Psoas muscle (tissue), 8 donors: ENCODE measurements around the gene TSPAN7. TPM values are rescaled to one million over a fixed set of nuclear protein-coding genes. Genes with fewer than 3 reads are reported as not detected.

Experiments used
- ATAC-seq, 4 donors: fragments of 200-7000 bp; cut with Tn5 transposase; one replicate each; pipeline ENCODE4 v1.9.1; 2020; ENCODE audit warnings: moderate library complexity in 3 of 4, mild to moderate bottlenecking in 2 of 4
- DNase-seq, 2 donors: peaks; one replicate each; pipeline ENCODE4 v3.0.0-alpha.2; 2020
- H3K27ac ChIP-seq: fragments of 200-600 bp; one replicate; pipeline ENCODE4 v1.8.0; 2022
- H3K27me3 ChIP-seq, 3 donors: fragments of 200-600 bp in 1 of 3; one replicate each; pipeline versions ENCODE4 v1.6.1 to v1.8.0; 2013 to 2022; ENCODE audit warnings: low read length in 2 of 3, mild to moderate bottlenecking in 2 of 3, moderate library complexity in 1 of 3; ENCODE audit not compliant: insufficient read depth in 3 of 3
- H3K36me3 ChIP-seq, 2 donors: fragments of 200-600 bp in 1 of 2; one replicate each; pipeline versions ENCODE4 v1.6.1 to v1.8.0; 2013 to 2022; ENCODE audit warnings: low read depth in 1 of 2, mild to moderate bottlenecking in 1 of 2, moderate library complexity in 1 of 2; ENCODE audit not compliant: insufficient read depth in 1 of 2
- H3K4me1 ChIP-seq: fragments of 200-600 bp; one replicate; pipeline ENCODE4 v1.8.0; 2022
- H3K4me3 ChIP-seq: fragments of 200-600 bp; one replicate; pipeline ENCODE4 v1.8.0; 2022; ENCODE audit warnings: mild to moderate bottlenecking
- H3K9me3 ChIP-seq: fragments of 200-600 bp; one replicate; pipeline ENCODE4 v1.8.0; 2022
- CTCF ChIP-seq: fragments of 200-600 bp; IDR thresholded peaks from one replicate; pipeline ENCODE4 v1.8.0; 2022; ENCODE audit warnings: antibody characterized with exemption
- WGBS, 3 donors: extraction: QIAGEN DNeasy Blood & Tissue Kit; methylation state at CpG; one replicate each; pipeline versions ENCODE4 v1.1.6 to v1.1.7; 2013; 5-methylcytosine and 5-hydroxymethylcytosine counted together
- intact Hi-C, 2 donors: fragments of 100-400 bp; cut with DNase I; formaldehyde crosslinking; loops; one replicate each; pipeline versions ENCODE4 v1.11.0 to v1.14.2; 2022
- polyA plus RNA-seq, 3 donors: library from polyadenylated mRNA; stranded (reverse); fragments of 200-250 nt; gene quantifications; one replicate each; pipeline ENCODE4 v1.2.3, GENCODE V29; 2013
- total RNA-seq, 4 donors: library from RNA; stranded (reverse); fragmentation: NEBNext Ultra II Directional in 2 of 4; extraction: Animal tissue kit (Norgen Biotek cat#: 25700) in 2 of 4; gene quantifications; one replicate each; pipeline versions ENCODE4 v1.2.1 to v1.2.4, GENCODE V29; 2021 to 2023
- donor health status: healthy with polysubstance abuse.
- donor health status: DM: no; HTN: no; CAD: no; lungs with moderate emphysema.
- donor health status: Bipolar disorder and iron deficiency.
- donor health status: healthy.
- donor health status: DM: yes; HTN: yes; CAD: no.
- donor health status: DM: no; HTN: no; CAD: no.
- donor health status: DM: no; HTN: no; CAD: no.
- donor health status: DM: yes; HTN: yes; CAD: no.

The TSPAN7 gene
- total and polyA plus RNA-seq, 7 donors, result 65.2 to 234 (median 136) TPM

DNA sequence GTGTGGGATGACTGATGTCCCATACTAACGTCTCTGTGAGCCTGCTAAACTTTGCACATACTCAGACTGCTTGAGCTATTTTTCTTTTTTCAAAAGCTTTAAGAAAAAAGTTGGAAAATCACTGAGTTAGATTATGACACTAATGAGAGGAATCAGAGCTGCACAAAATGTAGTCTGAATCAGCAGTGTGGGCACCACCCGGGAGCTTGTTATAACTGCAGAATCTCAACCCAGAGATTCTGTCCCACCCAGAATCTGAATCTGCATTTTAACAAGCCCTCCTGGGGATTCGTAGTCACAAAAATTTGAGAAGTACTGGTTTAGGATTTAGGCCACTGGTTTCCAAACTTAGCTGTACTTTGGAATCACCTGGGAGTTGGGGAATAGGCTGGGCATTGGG is 137.8 kb downstream of the TSPAN7 start:
- no peak for TF ChIP-seq CTCF
- Histone ChIP-seq H3K27me3 (peaks cover 0 to 13% (median 0%) of the 10 kb centered on the region in 3 donors), H3K27ac (no peak overlapping the region), H3K4me1 (no peaks in the 10 kb centered on the region), H3K4me3 (no peak overlapping the region), H3K9me3 (no peaks in the 10 kb centered on the region), H3K36me3 (no peaks in the 10 kb centered on the region)
- no peak for DNase-seq
- 36 to 56% (median 48%) methylated on average over 3 of the region's 3 CpGs for WGBS, 3 donors
- intact Hi-C loops, result no loop called here
- peak in 2 of 4 donors; percentile 4 to 11 for ATAC-seq

DNA sequence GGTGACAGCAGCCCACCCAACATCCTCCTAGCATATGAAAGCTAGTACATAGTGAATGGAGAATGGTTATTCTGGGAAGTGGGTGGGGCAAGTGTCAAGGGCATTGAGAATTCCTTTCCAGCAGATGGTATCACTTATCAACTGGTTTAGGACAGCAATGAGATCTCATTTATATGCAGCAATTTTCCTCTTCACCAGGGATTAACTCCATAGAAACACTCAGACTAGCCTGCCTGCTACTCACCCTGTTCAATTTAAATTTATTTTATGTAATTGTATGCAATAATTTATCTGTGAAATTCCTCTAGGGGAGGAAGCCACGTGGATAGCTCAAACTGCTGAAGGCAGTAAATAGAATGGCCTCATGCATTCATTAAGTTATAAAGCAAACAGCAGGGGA is 138.4 kb downstream of the TSPAN7 start:
- Histone ChIP-seq H3K4me3 (no peak overlapping the region), H3K9me3 (no peaks in the 10 kb centered on the region), H3K36me3 (no peaks in the 10 kb centered on the region), H3K27ac (no peak overlapping the region), H3K27me3 (peaks cover 0 to 13% (median 0%) of the 10 kb centered on the region in 3 donors), H3K4me1 (no peaks in the 10 kb centered on the region)
- ATAC-seq, result peak; percentile 38 to 78 (median 58)
- no peak for TF ChIP-seq CTCF
- 0 to 27% (median 11%) methylated on average over 1 of the region's 1 CpG for WGBS, 3 donors
- intact Hi-C loops, result no loop called here
- DNase-seq, result no peak

DNA sequence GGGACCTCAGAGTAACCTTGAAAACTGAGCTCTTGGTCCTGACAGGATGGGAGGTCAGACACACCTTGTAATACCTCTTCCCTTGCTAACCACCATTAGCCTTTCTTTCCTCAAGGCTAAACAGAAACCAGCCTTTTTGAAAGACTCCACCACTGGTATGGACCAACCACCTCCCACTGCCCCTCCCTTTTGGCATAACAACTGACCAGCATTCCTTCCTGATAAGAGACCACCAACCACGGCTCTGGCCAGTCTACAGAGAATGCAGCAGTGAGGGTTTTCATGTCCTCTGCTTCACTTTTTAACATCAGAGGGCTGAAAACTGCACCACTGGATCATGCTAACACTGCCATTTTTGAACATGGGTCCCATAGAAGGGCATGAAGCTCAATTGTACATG is 139.7 kb downstream of the TSPAN7 start:
- peaks cover 0 to 13% (median 0%) of the 10 kb centered on the region in 3 donors for H3K27me3 ChIP-seq
- no peak overlapping the region for H3K4me3 ChIP-seq
- 41 to 80% (median 43%) methylated on average over 1 of the region's 1 CpG for WGBS, 3 donors
- ATAC-seq, result no peak
- H3K36me3 ChIP-seq, result no peaks in the 10 kb centered on the region
- no peak for TF ChIP-seq CTCF
- H3K4me1 ChIP-seq, result no peaks in the 10 kb centered on the region
- no peak overlapping the region for H3K27ac ChIP-seq
- H3K9me3 ChIP-seq, result no peaks in the 10 kb centered on the region
- DNase-seq, result no peak
- intact Hi-C loops, result no loop called here

- no peak overlapping the region for H3K27ac ChIP-seq
- no peaks in the 10 kb centered on the region for H3K4me1 ChIP-seq
- no peaks in the 10 kb centered on the region for H3K9me3 ChIP-seq
- H3K36me3 ChIP-seq, result no peaks in the 10 kb centered on the region
- H3K4me3 ChIP-seq, result no peak overlapping the region
- no peak for TF ChIP-seq CTCF
- H3K27me3 ChIP-seq, result peaks cover 0 to 15% (median 0%) of the 10 kb centered on the region in 3 donors
- ATAC-seq (no peak), DNase-seq (no peak)
- intact Hi-C loops, result no loop called here
- 67 to 91% (median 86%) methylated on average over 2 of the region's 2 CpGs for WGBS, 3 donors
Observed at GRCh38 chrX:38704146-38704882, 143.0 kb downstream of the TSPAN7 start.

GRCh38 chrX:38717871-38718270 is 156.5 kb downstream of the TSPAN7 start:
- Histone ChIP-seq H3K4me1 (no peaks in the 10 kb centered on the region), H3K4me3 (no peak overlapping the region), H3K27me3 (peaks cover 0 to 13% (median 0%) of the 10 kb centered on the region in 3 donors), H3K36me3 (no peaks in the 10 kb centered on the region), H3K9me3 (no peaks in the 10 kb centered on the region), H3K27ac (no peak overlapping the region)
- 13 to 40% (median 29%) methylated on average over 1 of the region's 1 CpG for WGBS, 3 donors
- ATAC-seq (no peak), DNase-seq (no peak)
- intact Hi-C loops, result no loop called here
- peak; percentile 49 for TF ChIP-seq CTCF
